Measurements from ENCODE around the gene ATXN1. TPM values are rescaled to one million over a fixed set of nuclear protein-coding genes. Genes with fewer than 3 reads are reported as not detected.

Gene ATXN1
- total RNA-seq, 4 donors from 2014 or later, result 24.9 to 48.0 (median 36.8) TPM

DNA sequence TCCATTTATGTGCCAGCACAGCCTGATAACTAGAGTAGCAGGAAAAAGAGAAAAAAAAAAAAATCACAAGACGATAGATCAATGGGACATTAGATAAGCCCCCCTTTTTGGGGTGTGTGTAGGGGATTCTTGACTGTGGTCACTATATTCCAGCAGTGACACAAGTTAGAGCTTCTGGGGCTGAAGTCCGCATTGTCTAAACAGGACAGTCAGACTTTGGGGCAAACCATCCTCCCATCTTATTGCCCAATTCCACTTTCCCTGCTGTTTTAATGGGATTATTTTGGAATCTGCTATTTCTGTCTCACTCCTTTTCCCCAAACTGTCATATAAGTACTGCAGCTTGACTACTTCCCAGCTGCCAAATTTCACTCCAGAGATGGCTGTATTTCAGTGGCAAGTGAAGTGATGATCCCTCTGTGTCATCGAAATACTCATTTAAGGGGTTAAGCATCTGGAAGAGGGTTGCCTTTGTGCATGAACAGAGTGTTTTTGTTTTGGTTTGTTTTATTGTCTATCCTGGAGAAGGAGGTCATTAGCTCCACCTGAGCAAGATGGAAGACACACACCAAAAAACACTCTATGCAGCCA is 182.5 kb downstream of the ATXN1 start:
- Histone ChIP-seq H3K27ac (no peak overlapping the region), H3K4me3 (no peak overlapping the region), H3K27me3 (no peaks in the 10 kb centered on the region), H3K4me1 (peaks cover 0 to 7% (median 0%) of the 10 kb centered on the region in 4 donors), H3K36me3 (peaks cover 0 to 11% (median 0%) of the 10 kb centered on the region in 3 donors), H3K9me3 (no peaks in the 10 kb centered on the region)
- 64 to 74% methylated on average over 3 of the region's 3 CpGs for WGBS, 2 donors
- TF ChIP-seq, protein P1, sequence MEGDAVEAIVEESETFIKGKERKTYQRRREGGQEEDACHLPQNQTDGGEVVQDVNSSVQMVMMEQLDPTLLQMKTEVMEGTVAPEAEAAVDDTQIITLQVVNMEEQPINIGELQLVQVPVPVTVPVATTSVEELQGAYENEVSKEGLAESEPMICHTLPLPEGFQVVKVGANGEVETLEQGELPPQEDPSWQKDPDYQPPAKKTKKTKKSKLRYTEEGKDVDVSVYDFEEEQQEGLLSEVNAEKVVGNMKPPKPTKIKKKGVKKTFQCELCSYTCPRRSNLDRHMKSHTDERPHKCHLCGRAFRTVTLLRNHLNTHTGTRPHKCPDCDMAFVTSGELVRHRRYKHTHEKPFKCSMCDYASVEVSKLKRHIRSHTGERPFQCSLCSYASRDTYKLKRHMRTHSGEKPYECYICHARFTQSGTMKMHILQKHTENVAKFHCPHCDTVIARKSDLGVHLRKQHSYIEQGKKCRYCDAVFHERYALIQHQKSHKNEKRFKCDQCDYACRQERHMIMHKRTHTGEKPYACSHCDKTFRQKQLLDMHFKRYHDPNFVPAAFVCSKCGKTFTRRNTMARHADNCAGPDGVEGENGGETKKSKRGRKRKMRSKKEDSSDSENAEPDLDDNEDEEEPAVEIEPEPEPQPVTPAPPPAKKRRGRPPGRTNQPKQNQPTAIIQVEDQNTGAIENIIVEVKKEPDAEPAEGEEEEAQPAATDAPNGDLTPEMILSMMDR (IDR thresholded peaks at IDR 0.05), result no peak
- TF ChIP-seq EP300 (IDR thresholded peaks at IDR 0.05) (no peak), POLR2A (IDR thresholded peaks at IDR 0.05) (no peak)
- DNase-seq (ENCODE audit: low spot score in 2 of 2), result no peak

- no peak overlapping the region for H3K4me3 ChIP-seq
- H3K27ac ChIP-seq, result no peak overlapping the region
- H3K9me3 ChIP-seq, result no peaks in the 10 kb centered on the region
- no peak for TF ChIP-seq EP300 (IDR thresholded peaks at IDR 0.05)
- TF ChIP-seq POLR2A (IDR thresholded peaks at IDR 0.05), result no peak
- TF ChIP-seq, protein P1 (IDR thresholded peaks at IDR 0.05), result no peak
- H3K36me3 ChIP-seq, result peaks cover 0 to under 1% (median 0%) of the 10 kb centered on the region in 3 donors
- WGBS, 2 donors, result 83 to 87% methylated on average over 9 of the region's 9 CpGs
- no peaks in the 10 kb centered on the region for H3K27me3 ChIP-seq
- DNase-seq (ENCODE audit: low spot score in 2 of 2), result no peak
- peaks cover 0 to 7% (median 0%) of the 10 kb centered on the region in 4 donors for H3K4me1 ChIP-seq
These were observed 184.6 kb downstream of the ATXN1 start for GRCh38 chr6:16576451-16577368.

GRCh38 chr6:16575655-16576054 is 185.6 kb downstream of the ATXN1 start:
- Histone ChIP-seq H3K27ac (no peak overlapping the region), H3K9me3 (no peaks in the 10 kb centered on the region), H3K4me3 (no peak overlapping the region), H3K36me3 (peaks cover 0 to 5% (median 0%) of the 10 kb centered on the region in 3 donors), H3K4me1 (peaks cover 0 to 7% (median 0%) of the 10 kb centered on the region in 4 donors), H3K27me3 (no peaks in the 10 kb centered on the region)
- 95 to 98% methylated on average over 2 of the region's 2 CpGs for WGBS, 2 donors
- no peak for DNase-seq (ENCODE audit: low spot score in 2 of 2)
- TF ChIP-seq, protein P1 (IDR thresholded peaks at IDR 0.05), result no peak
- TF ChIP-seq EP300 (IDR thresholded peaks at IDR 0.05), result no peak
- TF ChIP-seq POLR2A (IDR thresholded peaks at IDR 0.05), result no peak

DNA sequence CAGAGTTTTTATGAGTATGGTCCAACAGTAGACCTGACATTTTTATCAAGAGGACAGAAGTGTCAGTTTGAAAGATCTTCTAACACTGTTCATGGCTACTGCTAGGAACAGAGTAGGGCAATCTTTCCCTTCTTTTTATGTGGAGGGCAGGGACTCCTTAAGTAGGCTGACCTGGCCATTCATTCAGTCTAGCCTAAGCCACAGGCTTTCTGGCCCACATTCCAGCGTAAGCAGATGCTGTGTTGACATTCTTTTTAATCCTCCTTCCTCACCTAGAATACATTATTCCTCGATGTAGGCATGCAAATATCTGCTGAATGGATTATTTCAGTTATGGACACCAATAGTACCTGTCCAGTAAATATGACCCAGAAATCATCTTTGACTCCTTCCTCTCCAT is 188.3 kb downstream of the ATXN1 start:
- H3K4me3 ChIP-seq, result no peak overlapping the region

More for the DNA sequence above, 188.3 kb downstream of the ATXN1 start:
- Histone ChIP-seq H3K36me3 (peaks cover 0 to 5% (median 0%) of the 10 kb centered on the region in 3 donors), H3K4me1 (peaks cover 0 to 7% (median 0%) of the 10 kb centered on the region in 4 donors), H3K27ac (no peak overlapping the region), H3K27me3 (no peaks in the 10 kb centered on the region), H3K9me3 (no peaks in the 10 kb centered on the region)
- WGBS, 2 donors, result 89 to 94% methylated on average over 2 of the region's 2 CpGs
- no peak for DNase-seq (ENCODE audit: low spot score in 2 of 2)
- TF ChIP-seq, protein P1 (IDR thresholded peaks at IDR 0.05), result no peak
- TF ChIP-seq POLR2A (IDR thresholded peaks at IDR 0.05) (no peak), EP300 (IDR thresholded peaks at IDR 0.05) (no peak)
